NT2/D1 (cell line): ENCODE measurements around the gene SETD9.

Experiments used
- DNase-seq: peaks from one replicate; pipeline ENCODE4 v3.0.0-alpha.2; 2011; ENCODE audit warnings: low read depth, low spot score
- H3K27me3 ChIP-seq: 2 replicates; pipeline ENCODE4 v1.6.0; 2011; ENCODE audit warnings: mild to moderate bottlenecking; ENCODE audit not compliant: insufficient read length, insufficient read depth
- H3K36me3 ChIP-seq: 2 replicates; pipeline ENCODE4 v1.6.1; 2011; ENCODE audit warnings: mild to moderate bottlenecking, low read length, mixed read lengths; ENCODE audit not compliant: insufficient read depth, insufficient read length
- H3K4me1 ChIP-seq: 2 replicates; pipeline ENCODE4 v1.5.1; 2011; ENCODE audit not compliant: insufficient read depth, insufficient read length
- H3K4me3 ChIP-seq: 2 replicates; pipeline ENCODE4 v1.5.1; 2011; ENCODE audit warnings: low read depth; ENCODE audit not compliant: insufficient read length
- H3K9ac ChIP-seq: 2 replicates; pipeline ENCODE4 v1.6.0; 2011; ENCODE audit warnings: low read depth; ENCODE audit not compliant: insufficient read length
- H3K9me3 ChIP-seq: 2 replicates; pipeline ENCODE4 v1.5.1; 2011; ENCODE audit warnings: mild to moderate bottlenecking, low read length; ENCODE audit not compliant: insufficient read depth
- SUZ12 ChIP-seq: IDR thresholded peaks from 2 replicates; pipeline ENCODE4 v1.6.1; 2011; ENCODE audit not compliant: insufficient read length, insufficient read depth; ENCODE audit errors: extremely low read depth
- YY1 ChIP-seq: IDR thresholded peaks from 2 replicates; pipeline ENCODE4 v1.6.1; 2011; ENCODE audit not compliant: insufficient read length, insufficient read depth
- ZNF274 ChIP-seq: IDR thresholded peaks from 2 replicates; pipeline ENCODE4 v1.6.1; 2011; ENCODE audit warnings: mild to moderate bottlenecking, low read depth, low read length

The SETD9 gene

DNA sequence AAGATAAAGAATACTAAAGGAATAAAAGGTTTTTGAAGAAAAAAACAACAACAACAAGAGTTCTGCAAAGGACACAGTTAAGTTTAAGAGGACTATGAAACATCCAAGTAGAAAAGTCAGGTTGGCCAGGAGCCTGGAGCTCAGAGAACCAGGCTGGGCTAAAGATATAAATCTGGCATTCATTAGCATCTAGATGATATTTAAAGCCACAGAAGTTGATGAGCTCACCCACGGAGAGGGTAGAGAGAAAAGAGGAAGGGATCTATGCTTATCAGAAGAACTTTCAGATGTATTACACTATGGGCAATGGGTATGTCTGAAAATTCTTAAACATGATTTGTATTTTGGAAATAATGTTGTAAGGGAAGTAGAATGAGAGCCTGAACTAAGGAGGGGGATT, 32.6 kb downstream of the SETD9 start:
- no peaks in the 10 kb centered on the region for H3K9me3 ChIP-seq
- peaks cover 84% of the 10 kb centered on the region for H3K36me3 ChIP-seq
- no peaks in the 10 kb centered on the region for H3K27me3 ChIP-seq
- no peak for DNase-seq
- no peaks in the 10 kb centered on the region for H3K4me1 ChIP-seq
- TF ChIP-seq SUZ12: no peak
- TF ChIP-seq YY1: no peak
- no peak for TF ChIP-seq ZNF274
- no peak overlapping the region for H3K4me3 ChIP-seq
- no peak overlapping the region for H3K9ac ChIP-seq

DNA sequence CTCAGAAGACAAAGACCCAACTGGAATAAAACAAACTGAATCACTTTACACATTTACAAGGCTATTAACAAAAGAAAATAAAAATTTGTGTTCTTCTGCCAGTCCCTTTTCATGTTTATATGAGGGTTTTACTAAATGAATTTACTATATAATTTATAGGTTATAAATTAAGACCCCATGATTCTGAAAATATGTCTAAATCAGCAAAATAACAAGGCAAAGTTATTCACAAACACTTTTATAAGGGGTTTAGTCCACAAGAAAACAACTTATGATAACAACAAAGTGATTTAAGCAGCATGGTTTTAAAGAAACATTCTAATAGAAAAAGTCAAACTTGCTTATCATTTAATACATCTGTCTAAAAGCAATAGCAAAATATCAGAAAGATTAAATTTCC, 37.7 kb downstream of the SETD9 start:
- no peaks in the 10 kb centered on the region for H3K9me3 ChIP-seq
- H3K4me1 ChIP-seq: no peaks in the 10 kb centered on the region
- H3K27me3 ChIP-seq: no peaks in the 10 kb centered on the region
- DNase-seq: no peak
- H3K9ac ChIP-seq: no peak overlapping the region
- peaks cover 64% of the 10 kb centered on the region for H3K36me3 ChIP-seq
- no peak for TF ChIP-seq ZNF274
- no peak for TF ChIP-seq YY1
- TF ChIP-seq SUZ12: no peak
- no peak overlapping the region for H3K4me3 ChIP-seq

DNA sequence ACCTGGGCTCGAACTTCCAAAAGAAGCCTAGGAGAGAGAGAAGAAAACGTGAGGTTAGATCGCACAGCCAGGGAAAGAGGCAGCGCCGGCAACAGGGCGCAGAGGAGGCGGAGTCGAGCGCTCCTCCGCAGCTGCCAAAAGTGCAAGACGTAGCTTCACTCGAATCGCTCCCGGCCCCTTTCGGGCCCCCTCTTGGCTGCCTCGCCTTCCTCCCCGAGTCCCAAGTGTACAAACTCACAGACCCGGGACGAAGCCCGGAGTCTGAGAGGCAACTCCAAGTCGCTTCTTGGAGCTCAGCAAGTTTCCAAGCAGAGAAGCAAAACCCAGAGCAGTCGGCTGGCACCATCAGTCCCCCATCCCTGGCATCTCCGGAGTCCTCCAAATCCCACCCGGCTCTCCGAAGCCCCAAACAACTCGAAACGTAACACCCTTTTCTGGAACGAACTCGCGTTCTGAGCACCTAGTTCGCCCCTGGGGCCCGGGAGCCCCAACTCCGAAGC, 41.3 kb downstream of the SETD9 start:
- H3K9me3 ChIP-seq: no peaks in the 10 kb centered on the region
- TF ChIP-seq YY1 (no peak), SUZ12 (no peak), ZNF274 (no peak)
- no peaks in the 10 kb centered on the region for H3K4me1 ChIP-seq
- DNase-seq: peak; percentile 16
- peaks cover 7% of the 10 kb centered on the region for H3K27me3 ChIP-seq
- peak overlapping the region; percentile 74 for H3K9ac ChIP-seq
- H3K4me3 ChIP-seq: peak overlapping the region; percentile 75
- H3K36me3 ChIP-seq: peaks cover 33% of the 10 kb centered on the region

DNA sequence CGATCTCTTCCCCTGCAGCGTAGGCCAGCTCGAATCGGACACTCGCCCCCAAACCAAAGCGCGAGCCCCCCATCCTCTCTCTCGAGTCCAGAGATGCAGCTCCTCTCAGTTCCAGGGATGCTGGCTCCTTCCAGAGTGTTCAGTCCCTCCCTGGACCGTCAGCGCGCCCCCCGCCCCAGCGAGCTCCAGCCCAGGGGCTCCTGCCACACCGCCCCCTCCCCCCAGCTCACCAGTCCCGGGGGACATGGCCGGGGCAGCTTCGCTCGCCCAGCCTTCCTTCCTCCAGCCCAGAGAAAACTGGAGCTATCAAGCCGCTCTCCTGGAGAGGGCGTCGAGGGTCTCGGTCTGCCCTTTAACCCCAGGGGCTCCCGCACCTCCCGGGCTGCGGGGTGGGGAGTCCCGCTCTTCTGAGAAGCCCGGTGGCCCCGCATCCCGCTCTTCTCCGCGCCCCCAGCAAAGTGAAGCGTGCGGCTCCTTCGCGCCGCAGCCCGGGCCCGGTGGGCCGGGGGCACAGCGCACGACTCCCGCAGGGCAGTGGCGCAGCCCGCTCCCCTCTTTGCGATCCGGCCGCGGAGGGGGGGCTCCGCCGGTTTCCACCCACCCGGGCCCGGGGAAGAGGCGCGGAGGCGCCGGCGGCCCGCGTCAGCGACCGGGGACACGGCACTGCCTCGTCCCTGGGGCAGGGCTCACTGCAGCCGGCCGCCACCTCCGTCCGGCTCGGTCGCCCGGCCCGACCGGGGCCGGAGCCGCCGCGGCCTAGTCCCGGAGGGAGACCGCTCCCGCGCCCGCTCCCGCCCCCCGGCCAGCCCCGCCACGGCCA, 41.9 kb downstream of the SETD9 start:
- Histone ChIP-seq H3K4me1 (no peaks in the 10 kb centered on the region), H3K27me3 (peaks cover 7% of the 10 kb centered on the region), H3K9me3 (no peaks in the 10 kb centered on the region), H3K4me3 (peak overlapping the region; percentile 75), H3K9ac (peak overlapping the region; percentile 84), H3K36me3 (peaks cover 28% of the 10 kb centered on the region)
- DNase-seq: no peak
- TF ChIP-seq ZNF274 (no peak), YY1 (no peak), SUZ12 (no peak)

DNA sequence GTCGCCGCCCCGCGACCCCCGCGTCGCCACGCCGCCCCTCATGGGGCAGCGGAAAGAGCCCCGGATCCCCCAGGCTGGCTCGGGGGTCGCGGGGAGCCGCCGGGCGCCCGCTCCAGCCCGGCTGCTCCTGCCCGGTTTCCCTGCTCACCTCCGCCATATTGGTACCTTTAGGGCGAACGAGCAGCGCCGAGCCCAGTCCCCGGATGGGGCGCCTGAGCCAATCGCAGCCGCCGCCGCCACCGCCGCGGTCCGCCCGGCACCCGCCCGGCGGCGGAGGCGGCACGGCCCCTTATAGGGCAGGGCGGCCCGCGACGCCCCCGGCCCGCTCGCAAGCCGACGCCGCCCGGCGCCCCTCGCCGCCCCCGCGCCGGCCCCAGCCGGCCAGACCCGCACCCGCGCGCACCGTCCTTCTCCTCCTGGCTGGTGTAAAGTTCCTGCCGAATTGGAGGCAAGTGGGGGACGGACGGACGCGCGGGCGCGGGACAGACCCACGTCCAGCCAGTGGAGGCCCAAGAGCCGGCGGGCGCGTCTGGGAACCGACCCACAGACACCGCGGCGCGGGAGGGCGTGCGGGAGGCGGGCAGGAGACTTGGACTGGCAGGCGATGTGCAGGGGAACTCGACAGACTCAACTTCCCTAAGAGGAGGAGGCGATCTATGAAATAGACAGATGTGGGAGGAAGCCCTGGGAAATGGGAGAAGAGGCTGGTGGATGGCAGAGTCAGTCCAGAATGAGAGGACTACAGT, 42.7 kb downstream of the SETD9 start, which contains the start of gene MIER3:
MIER3 (minus strand) TSS at position 178 of the 746 bp plus-strand sequence; CDS start at position 157, 21 bp downstream.
- peaks cover 20% of the 10 kb centered on the region for H3K36me3 ChIP-seq
- TF ChIP-seq ZNF274: no peak
- TF ChIP-seq SUZ12: no peak
- TF ChIP-seq YY1: peak; percentile 54
- peaks cover 7% of the 10 kb centered on the region for H3K27me3 ChIP-seq
- H3K4me3 ChIP-seq: peak within 1 kb of the TSS; percentile 75
- no peaks in the 10 kb centered on the region for H3K9me3 ChIP-seq
- DNase-seq: peak; percentile 48
- H3K4me1 ChIP-seq: no peaks in the 10 kb centered on the region
- peak within 1 kb of the TSS; percentile 84 for H3K9ac ChIP-seq

DNA sequence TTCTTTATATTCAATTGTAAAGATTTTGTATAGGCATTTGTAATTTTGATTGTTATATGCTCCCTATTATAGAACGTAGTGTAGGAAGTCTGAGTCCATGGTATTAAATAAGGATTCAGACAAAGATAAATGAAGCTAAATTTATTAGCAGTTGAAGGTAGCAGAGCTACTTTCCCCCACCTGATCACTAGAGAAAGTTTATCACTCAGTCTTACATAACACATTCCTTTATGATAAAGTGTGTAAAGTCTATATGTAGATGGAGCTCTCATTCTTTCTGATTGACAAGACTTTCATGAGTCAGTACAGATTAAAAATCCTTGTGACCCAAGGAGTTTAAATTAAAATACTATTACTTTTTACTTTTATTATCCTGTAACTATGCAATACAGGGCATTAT, 44.9 kb downstream of the SETD9 start:
- no peaks in the 10 kb centered on the region for H3K9me3 ChIP-seq
- H3K4me1 ChIP-seq: no peaks in the 10 kb centered on the region
- H3K36me3 ChIP-seq: peaks cover 9% of the 10 kb centered on the region
- DNase-seq: no peak
- H3K4me3 ChIP-seq: no peak overlapping the region
- no peak overlapping the region for H3K9ac ChIP-seq
- peaks cover 7% of the 10 kb centered on the region for H3K27me3 ChIP-seq
- TF ChIP-seq YY1 (no peak), ZNF274 (no peak), SUZ12 (no peak)

DNA sequence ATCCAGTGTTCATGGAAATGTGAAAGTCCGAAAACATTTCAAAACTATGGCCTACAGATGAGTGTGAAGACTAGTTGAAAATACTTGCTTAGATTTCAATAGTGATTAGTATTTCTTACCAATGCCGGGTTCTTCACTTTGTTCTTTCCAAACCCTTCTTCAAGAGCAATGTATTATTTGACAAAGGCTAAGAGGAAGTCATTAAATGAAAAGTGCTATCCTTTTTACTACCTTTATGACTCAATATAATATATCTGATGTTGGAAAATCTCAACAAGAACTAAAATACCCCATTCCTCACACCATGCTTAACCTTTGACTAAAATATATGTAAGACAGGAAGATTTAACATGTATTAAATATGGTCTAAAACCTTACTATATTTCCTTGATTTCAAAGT, 49.2 kb downstream of the SETD9 start:
- Histone ChIP-seq H3K36me3 (no peaks in the 10 kb centered on the region), H3K27me3 (no peaks in the 10 kb centered on the region)

More for the DNA sequence above, 49.2 kb downstream of the SETD9 start:
- Histone ChIP-seq H3K9me3 (no peaks in the 10 kb centered on the region), H3K4me3 (no peak overlapping the region), H3K9ac (no peak overlapping the region), H3K4me1 (no peaks in the 10 kb centered on the region)
- DNase-seq: no peak
- TF ChIP-seq SUZ12 (no peak), YY1 (no peak), ZNF274 (no peak)
